H1 (cell line): ENCODE data around the gene CHFR. TPM values are rescaled to one million over a fixed set of nuclear protein-coding genes. Genes with fewer than 3 reads are reported as not detected.

ENCODE experiments used
- ASH2L ChIP-seq: fragments of 200-600, 300-600 bp; sonication (generic); IDR thresholded peaks from one replicate; pipeline ENCODE4 v1.7.1; 2017; ENCODE audit warnings: low read length
- BCL11A ChIP-seq, 2 experiments: IDR thresholded peaks; one replicate each; pipeline ENCODE4 v1.6.1; 2011; ENCODE audit warnings: low read depth in 2 of 2, low read length in 2 of 2, mild to moderate bottlenecking in 2 of 2
- CBX5 ChIP-seq: fragments of 300-800, 300-1000 bp; sonication (generic); IDR thresholded peaks from 2 replicates; pipeline ENCODE4 v1.7.1; 2016; ENCODE audit warnings: antibody characterized with exemption, low read length, low read depth
- MAFK ChIP-seq: IDR thresholded peaks from 2 replicates; pipeline ENCODE4 v1.6.1; 2012; ENCODE audit warnings: low read depth, mild to moderate bottlenecking, improper control_type of control experiment, low read length
- RNF2 ChIP-seq: fragments of 200-900, 300-1000 bp; sonication (generic); IDR thresholded peaks from 2 replicates; pipeline ENCODE4 v1.7.1; 2016; ENCODE audit warnings: borderline replicate concordance, low read depth, mild to moderate bottlenecking, antibody characterized with exemption, low read length; ENCODE audit not compliant: poor library complexity, severe bottlenecking; ENCODE audit errors: missing control alignments
- polyA plus RNA-seq, 7 experiments: library from polyadenylated mRNA; depleted of rRNA in 3 of 7; stranded (reverse) in 5 of 7; unstranded in 2 of 7; fragments of >200 nt in 5 of 7; fragments of 200-250 nt in 2 of 7; gene quantifications; 1 replicate in 5 of 7; 2 replicates in 1 of 7; 4 replicates in 1 of 7; pipeline versions ENCODE4 v1.2.1 to v1.2.3, GENCODE V29; 2011 to 2013; ENCODE audit warnings: missing spikeins in 2 of 7, mixed read lengths in 2 of 7
- total RNA-seq: library from RNA; stranded (reverse); fragmentation: NEBNext Ultra II Directional; extraction: Animal tissue kit (Norgen Biotek cat#: 25700); gene quantifications from 2 replicates; pipeline ENCODE4 v1.2.1, GENCODE V29; 2021
- TF ChIP-seq, protein P1 (sequence below): IDR thresholded peaks from 2 replicates; pipeline ENCODE4 v1.6.1; 2012; ENCODE audit warnings: low read length, inconsistent platforms

The CHFR gene
- total and polyA plus RNA-seq, 2 of the 8 experiments (the other 6 are each of a cell fraction or from before 2014, with no cell fraction given): 31.4 to 44.6 TPM

DNA sequence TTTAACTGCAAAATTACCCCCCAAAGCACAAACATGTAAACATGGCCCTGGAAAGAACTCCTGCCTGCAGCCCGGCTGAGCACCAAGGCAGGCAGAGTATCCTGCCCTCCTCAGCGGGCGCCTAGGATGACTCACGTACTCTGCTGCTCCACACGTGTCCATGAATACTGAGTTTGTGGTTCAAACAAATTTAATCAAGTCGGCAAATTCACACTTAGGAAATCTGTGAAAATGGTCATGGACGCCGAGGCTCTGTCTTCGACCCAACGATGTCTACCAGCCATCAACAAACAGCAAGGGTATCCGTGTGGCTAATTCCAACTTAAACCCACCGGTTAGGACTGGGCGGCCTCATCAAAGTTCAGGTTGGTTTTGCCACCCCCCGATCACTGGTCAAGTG lies 84.3 kb downstream of the CHFR start (continued):
- TF ChIP-seq, protein P1, sequence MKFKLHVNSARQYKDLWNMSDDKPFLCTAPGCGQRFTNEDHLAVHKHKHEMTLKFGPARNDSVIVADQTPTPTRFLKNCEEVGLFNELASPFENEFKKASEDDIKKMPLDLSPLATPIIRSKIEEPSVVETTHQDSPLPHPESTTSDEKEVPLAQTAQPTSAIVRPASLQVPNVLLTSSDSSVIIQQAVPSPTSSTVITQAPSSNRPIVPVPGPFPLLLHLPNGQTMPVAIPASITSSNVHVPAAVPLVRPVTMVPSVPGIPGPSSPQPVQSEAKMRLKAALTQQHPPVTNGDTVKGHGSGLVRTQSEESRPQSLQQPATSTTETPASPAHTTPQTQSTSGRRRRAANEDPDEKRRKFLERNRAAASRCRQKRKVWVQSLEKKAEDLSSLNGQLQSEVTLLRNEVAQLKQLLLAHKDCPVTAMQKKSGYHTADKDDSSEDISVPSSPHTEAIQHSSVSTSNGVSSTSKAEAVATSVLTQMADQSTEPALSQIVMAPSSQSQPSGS: no peak
- TF ChIP-seq RNF2 (no peak), ASH2L (no peak), BCL11A (IDR thresholded peaks at IDR 0.05; ENCODE audit: low read depth in 2 of 2, low read length in 2 of 2) (no peak), MAFK (no peak), CBX5 (no peak)
- TF ChIP-seq, all 59 proteins: peak for 0
